H1 (cell line): ENCODE results near the gene KCTD16. TPM values are rescaled to one million over a fixed set of nuclear protein-coding genes. Genes with fewer than 3 reads are reported as not detected.

ENCODE experiments used
- CTCF ChIA-PET: fragments of 300-600 bp; sonication (Branson Sonifier 250); formaldehyde crosslinking; loops from one replicate; lab custom pipeline; 2021; ENCODE audit not compliant: partially characterized antibody; lab: Charles Lee
- POLR2A ChIA-PET: fragments of 300-600 bp; sonication (Branson Sonifier 250); formaldehyde crosslinking; loops from one replicate; lab custom pipeline; 2021; ENCODE audit warnings: inconsistent platforms; ENCODE audit not compliant: partially characterized antibody; lab: Charles Lee
- DNase-seq, 2 experiments: peaks; one replicate each; pipeline versions ENCODE4 v3.0.0 to v3.0.0-alpha.2; 2010 to 2022; ENCODE audit warnings: low spot score in 2 of 2, low read depth in 1 of 2, mixed read lengths in 1 of 2
- FAIRE-seq: peaks from 2 replicates; lab custom pipeline; 2011; peaks lifted over from hg19 to GRCh38; lab: Jason Lieb, UNC
- H2AFZ ChIP-seq: 2 replicates; pipeline ENCODE4 v1.8.1; 2012; ENCODE audit warnings: low read length, inconsistent platforms
- H2AK5ac ChIP-seq: 2 replicates; pipeline ENCODE4 v1.6.1; 2013; ENCODE audit warnings: low read depth, low read length
- H2BK120ac ChIP-seq: replicated peaks from 2 replicates; pipeline ENCODE3; 2013; ENCODE audit warnings: low read depth, low read length, inconsistent platforms
- H2BK12ac ChIP-seq: 2 replicates; pipeline ENCODE4 v1.6.1; 2013; ENCODE audit warnings: low read depth, low read length
- H2BK15ac ChIP-seq: 2 replicates; pipeline ENCODE4 v1.6.1; 2013; ENCODE audit warnings: low read length
- H2BK20ac ChIP-seq: 2 replicates; pipeline ENCODE4 v1.6.1; 2013; ENCODE audit warnings: low read length
- H2BK5ac ChIP-seq: 2 replicates; pipeline ENCODE4 v1.6.1; 2013; ENCODE audit warnings: low read depth, low read length
- H3K14ac ChIP-seq: 2 replicates; pipeline ENCODE4 v1.6.1; 2013; ENCODE audit warnings: inconsistent platforms; ENCODE audit not compliant: insufficient read length
- H3K18ac ChIP-seq: 2 replicates; pipeline ENCODE4 v1.6.1; 2013; ENCODE audit warnings: low read length; ENCODE audit errors: extremely low read depth
- H3K23ac ChIP-seq: 2 replicates; pipeline ENCODE4 v1.6.1; 2013; ENCODE audit warnings: inconsistent platforms; ENCODE audit not compliant: insufficient read length
- H3K23me2 ChIP-seq: 2 replicates; pipeline ENCODE4 v1.6.1; 2013; ENCODE audit warnings: low read depth, low read length
- H3K27ac ChIP-seq: 2 replicates; pipeline ENCODE4 v1.6.1; 2011; ENCODE audit warnings: low read depth, low read length, inconsistent platforms
- H3K27me3 ChIP-seq, 4 experiments: replicated peaks in 1 of 4; 1 replicate in 1 of 4; 2 replicates in 3 of 4; pipeline versions ENCODE4 v1.6.1 to v1.8.1; 2011 to 2013; ENCODE audit warnings: low read length in 3 of 4, mild to moderate bottlenecking in 3 of 4, inconsistent platforms in 2 of 4, mixed read lengths in 2 of 4, moderate library complexity in 1 of 4; ENCODE audit not compliant: control insufficient read depth in 3 of 4, insufficient read depth in 3 of 4; ENCODE audit errors: extremely low read depth in 1 of 4
- H3K36me3 ChIP-seq, 4 experiments: 2 replicates each; pipeline versions ENCODE4 v1.6.1 to v1.8.1; 2011 to 2013; ENCODE audit warnings: mild to moderate bottlenecking in 4 of 4, low read length in 3 of 4, moderate library complexity in 2 of 4, control low read depth in 1 of 4, inconsistent platforms in 1 of 4; ENCODE audit not compliant: insufficient read depth in 4 of 4, control insufficient read depth in 2 of 4
- H3K4ac ChIP-seq: replicated peaks from 2 replicates; pipeline ENCODE3; 2013; ENCODE audit warnings: low read length, low read depth, mixed read lengths, inconsistent platforms; ENCODE audit not compliant: insufficient read length
- H3K4me1 ChIP-seq, 4 experiments: replicated peaks in 1 of 4; 1 replicate in 1 of 4; 2 replicates in 3 of 4; pipeline versions ENCODE4 v1.6.1 to v1.8.1; 2011 to 2013; ENCODE audit warnings: low read length in 3 of 4, inconsistent platforms in 2 of 4, mixed read lengths in 1 of 4; ENCODE audit not compliant: insufficient read depth in 4 of 4, control insufficient read depth in 3 of 4
- H3K4me2 ChIP-seq, 2 experiments: 2 replicates each; pipeline versions ENCODE4 v1.6.1 to v1.8.1; 2011 to 2013; ENCODE audit warnings: low read depth in 2 of 2, low read length in 2 of 2, control low read depth in 1 of 2, inconsistent platforms in 1 of 2, mild to moderate bottlenecking in 1 of 2; ENCODE audit not compliant: insufficient read depth in 1 of 2
- H3K4me3 ChIP-seq, 4 experiments: fragments of 200-600, 300-600 bp in 1 of 4; sonication (generic), shearing (Covaris generic), sonication (Bioruptor Twin) in 1 of 4; 2 replicates each; pipeline versions ENCODE4 v1.5.1 to v1.8.1; 2011 to 2016; ENCODE audit warnings: low read length in 4 of 4, low read depth in 3 of 4, control low read depth in 2 of 4, inconsistent platforms in 2 of 4, mild to moderate bottlenecking in 2 of 4, mixed read lengths in 1 of 4, moderate library complexity in 1 of 4; ENCODE audit not compliant: insufficient read depth in 2 of 4; ENCODE audit errors: extremely low read depth in 1 of 4
- H3K56ac ChIP-seq: replicated peaks from 2 replicates; pipeline ENCODE3; 2013; ENCODE audit warnings: low read depth, mild to moderate bottlenecking, mixed read lengths, low read length, inconsistent platforms; ENCODE audit not compliant: insufficient read length
- H3K79me1 ChIP-seq: 2 replicates; pipeline ENCODE4 v1.6.1; 2013; ENCODE audit warnings: low read depth, low read length, control low read depth
- H3K79me2 ChIP-seq, 2 experiments: 2 replicates each; pipeline versions ENCODE4 v1.6.1 to v1.8.1; 2012 to 2013; ENCODE audit warnings: low read length in 2 of 2, mild to moderate bottlenecking in 2 of 2, inconsistent platforms in 1 of 2; ENCODE audit not compliant: insufficient read depth in 2 of 2, control insufficient read depth in 1 of 2
- H3K9ac ChIP-seq, 4 experiments: replicated peaks in 1 of 4; 1 replicate in 1 of 4; 2 replicates in 3 of 4; pipeline versions ENCODE4 v1.6.1 to v1.8.1; 2011 to 2013; ENCODE audit warnings: low read depth in 3 of 4, low read length in 3 of 4, control low read depth in 2 of 4, mild to moderate bottlenecking in 2 of 4, moderate library complexity in 2 of 4, inconsistent platforms in 1 of 4; ENCODE audit errors: extremely low read depth in 1 of 4
- H3K9me3 ChIP-seq, 2 experiments: 2 replicates each; pipeline versions ENCODE4 v1.6.1 to v1.8.1; 2012 to 2013; ENCODE audit warnings: mild to moderate bottlenecking in 2 of 2, moderate library complexity in 2 of 2, control low read depth in 1 of 2, inconsistent platforms in 1 of 2, low read depth in 1 of 2, low read length in 1 of 2, mixed read lengths in 1 of 2; ENCODE audit not compliant: insufficient read depth in 2 of 2
- H4K20me1 ChIP-seq, 2 experiments: replicated peaks in 1 of 2; 2 replicates each; pipeline versions ENCODE3 to v1.8.1; 2011 to 2013; ENCODE audit warnings: inconsistent platforms in 2 of 2, low read length in 2 of 2, mild to moderate bottlenecking in 1 of 2; ENCODE audit not compliant: insufficient read depth in 2 of 2, control insufficient read depth in 1 of 2
- H4K5ac ChIP-seq: 2 replicates; pipeline ENCODE4 v1.6.1; 2013; ENCODE audit warnings: low read length, low read depth, mixed read lengths, inconsistent platforms; ENCODE audit not compliant: insufficient read length
- H4K8ac ChIP-seq: 2 replicates; pipeline ENCODE4 v1.8.0; 2013; ENCODE audit warnings: mild to moderate bottlenecking, moderate library complexity, low read length, inconsistent platforms; ENCODE audit not compliant: insufficient read depth; ENCODE audit errors: extremely low read depth
- H4K91ac ChIP-seq: replicated peaks from 2 replicates; pipeline ENCODE3; 2013; ENCODE audit warnings: low read length, mixed read lengths, inconsistent platforms; ENCODE audit not compliant: insufficient read length
- WGBS, 2 experiments: shearing (Covaris generic) in 1 of 2; methylation state at CpG; one replicate each; pipeline versions ENCODE4 v1.1.6 to v1.1.7; 2013 to 2015; ENCODE audit warnings: low lambda C conversion rate in 2 of 2, mixed read lengths in 2 of 2, inconsistent platforms in 1 of 2, low coverage in 1 of 2, missing lambda C conversion rate in 1 of 2; ENCODE audit not compliant: insufficient replicate concordance in 2 of 2, insufficient coverage in 1 of 2, insufficient read length in 1 of 2; ENCODE audit errors: extremely low coverage in 1 of 2, missing lambda C conversion rate in 1 of 2; 5-methylcytosine and 5-hydroxymethylcytosine counted together
- polyA plus RNA-seq, 7 experiments: library from polyadenylated mRNA; depleted of rRNA in 3 of 7; stranded (reverse) in 5 of 7; unstranded in 2 of 7; fragments of >200 nt in 5 of 7; fragments of 200-250 nt in 2 of 7; gene quantifications; 1 replicate in 5 of 7; 2 replicates in 1 of 7; 4 replicates in 1 of 7; pipeline versions ENCODE4 v1.2.1 to v1.2.3, GENCODE V29; 2011 to 2013; ENCODE audit warnings: missing spikeins in 2 of 7, mixed read lengths in 2 of 7
- total RNA-seq: library from RNA; stranded (reverse); fragmentation: NEBNext Ultra II Directional; extraction: Animal tissue kit (Norgen Biotek cat#: 25700); gene quantifications from 2 replicates; pipeline ENCODE4 v1.2.1, GENCODE V29; 2021

Gene KCTD16
- total and polyA plus RNA-seq, 2 of the 8 experiments (the other 6 are each of a cell fraction or from before 2014, with no cell fraction given) = 0.03 to 0.24 TPM

GRCh38 chr5:144210655-144211054 lies 40.0 kb downstream of the KCTD16 start:
- Histone ChIP-seq H2BK12ac (no peak overlapping the region), H3K4me3 (no peak overlapping the region), H3K4me2 (no peak overlapping the region), H4K20me1 (no peaks in the 10 kb centered on the region), H3K9ac (no peak overlapping the region), H3K18ac (no peak overlapping the region), H3K9me3 (no peaks in the 10 kb centered on the region), H3K79me2 (no peaks in the 10 kb centered on the region), H3K27ac (no peak overlapping the region), H3K23ac (no peak overlapping the region), H3K36me3 (no peaks in the 10 kb centered on the region), H3K4ac (no peak overlapping the region), H4K5ac (no peak overlapping the region), H3K14ac (no peak overlapping the region), H3K56ac (no peak overlapping the region), H3K23me2 (no peaks in the 10 kb centered on the region), H4K91ac (no peak overlapping the region), H3K4me1 (peaks cover 0 to 2% (median 0%) of the 10 kb centered on the region in 4 experiments; a peak in 1 of 7 replicates), H2BK5ac (no peak overlapping the region), H3K27me3 (peaks cover 0 to 1% (median 0%) of the 10 kb centered on the region in 4 experiments; a peak in 2 of 7 replicates), H2AK5ac (no peak overlapping the region), H2BK20ac (no peak overlapping the region), H4K8ac (no peak overlapping the region), H3K79me1 (no peaks in the 10 kb centered on the region), H2BK120ac (no peak overlapping the region), H2AFZ (no peak overlapping the region), H2BK15ac (no peak overlapping the region)
- 84% methylated on average over 1 of the region's 1 CpG; no CpG with 5 or more reads in 1 of the 2 experiments for WGBS, 2 experiments
- POLR2A ChIA-PET = no interaction called here
- no peak for DNase-seq
- CTCF ChIA-PET = no interaction called here
- no peak for FAIRE-seq
